ENCODE results near the gene TMUB2. TPM values are rescaled to one million over a fixed set of nuclear protein-coding genes. Genes with fewer than 3 reads are reported as not detected.

TMUB2 gene
- total and polyA plus RNA-seq, 2 of the 13 experiments (the other 11 are each of a cell fraction or from before 2014, with no cell fraction given): 26.9 to 50.8 TPM

DNA sequence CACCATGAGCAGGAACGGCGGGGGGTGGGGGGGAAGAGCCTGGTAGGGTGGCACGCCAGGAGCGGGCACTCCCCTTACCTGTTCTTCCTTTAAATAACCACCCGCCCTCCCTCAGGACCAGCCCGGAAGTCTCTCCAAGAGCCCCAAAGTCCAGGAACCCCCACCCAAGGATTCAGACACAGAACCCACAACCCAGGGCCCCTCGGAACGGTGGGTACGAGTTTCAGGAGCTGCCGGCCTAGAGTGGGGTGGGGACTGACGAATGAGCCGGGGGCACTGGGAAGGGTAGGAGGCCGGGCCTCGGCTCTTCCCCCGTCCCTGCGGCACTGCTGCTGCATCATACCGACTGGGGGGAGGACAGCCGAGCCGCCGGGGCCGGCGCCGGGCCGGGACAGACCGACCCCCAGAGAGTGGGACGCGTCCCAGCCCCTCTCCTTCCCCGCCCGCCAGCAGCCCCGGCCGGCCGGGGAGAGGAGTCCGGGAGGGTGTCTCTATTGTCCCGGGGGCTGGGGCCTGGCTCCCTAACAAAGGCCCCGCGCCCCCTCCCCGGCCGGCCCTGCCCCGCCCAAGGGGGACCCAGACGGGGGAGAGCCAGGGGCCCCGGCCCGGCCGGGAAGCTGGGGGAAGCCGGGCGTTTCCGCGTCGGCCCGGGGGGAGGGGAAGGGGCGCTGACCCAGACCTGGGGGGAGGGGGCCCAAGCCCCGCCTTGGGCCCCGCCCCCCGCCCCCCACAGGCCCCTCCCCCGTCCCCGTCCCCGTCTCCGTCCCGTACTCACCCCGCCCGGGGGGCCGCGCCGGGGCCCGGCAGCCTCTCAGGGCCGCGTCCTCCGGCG, 12.2 kb downstream of the TMUB2 start (continued):
- TF ChIP-seq, protein P1, sequence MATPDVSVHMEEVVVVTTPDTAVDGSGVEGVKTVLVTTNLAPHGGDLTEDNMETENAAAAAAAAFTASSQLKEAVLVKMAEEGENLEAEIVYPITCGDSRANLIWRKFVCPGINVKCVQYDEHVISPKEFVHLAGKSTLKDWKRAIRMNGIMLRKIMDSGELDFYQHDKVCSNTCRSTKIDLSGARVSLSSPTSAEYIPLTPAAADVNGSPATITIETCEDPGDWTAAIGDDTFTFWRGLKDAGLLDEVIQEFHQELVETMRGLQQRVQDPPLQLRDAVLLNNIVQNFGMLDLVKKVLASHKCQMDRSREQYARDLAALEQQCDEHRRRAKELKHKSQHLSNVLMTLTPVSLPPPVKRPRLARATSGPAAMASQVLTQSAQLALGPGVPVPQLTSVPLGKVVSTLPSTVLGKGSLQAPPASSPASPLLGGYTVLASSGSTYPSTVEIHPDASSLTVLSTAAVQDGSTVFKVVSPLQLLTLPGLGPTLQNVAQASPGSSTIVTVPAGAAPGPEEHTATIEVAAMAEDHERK (CRISPR knock-in tag; IDR thresholded peaks at IDR 0.05; ENCODE audit: low read depth): peak; percentile 25; the same call in 1 of the 2 replicates
- TF ChIP-seq SAFB2 (CRISPR knock-in tag; IDR thresholded peaks at IDR 0.05; ENCODE audit: borderline replicate concordance, low read depth) (no peak; the same call in 1 of the 2 replicates), HOXA9 (CRISPR knock-in tag; IDR thresholded peaks at IDR 0.05; ENCODE audit: borderline replicate concordance) (no peak), SIX1 (CRISPR knock-in tag; IDR thresholded peaks at IDR 0.05; ENCODE audit: borderline replicate concordance) (no peak), NR2C2 (CRISPR knock-in tag; IDR thresholded peaks at IDR 0.05; ENCODE audit: borderline replicate concordance) (no peak), ZNF678 (CRISPR knock-in tag; IDR thresholded peaks at IDR 0.05) (0 out of 2 replicates have a peak, but pooled peaks have one; percentile 46), REXO4 (CRISPR knock-in tag; IDR thresholded peaks at IDR 0.05; ENCODE audit: borderline replicate concordance) (no peak), ZNF563 (CRISPR knock-in tag; IDR thresholded peaks at IDR 0.05) (peak; percentile 40), SETDB1 (CRISPR knock-in tag; IDR thresholded peaks at IDR 0.05; ENCODE audit: borderline replicate concordance) (no peak), KAT8 (CRISPR knock-in tag; IDR thresholded peaks at IDR 0.05) (no peak), STAT5B (CRISPR knock-in tag; IDR thresholded peaks at IDR 0.05) (no peak), ZSCAN31 (CRISPR knock-in tag; IDR thresholded peaks at IDR 0.05; ENCODE audit: low read depth) (no peak), ZNF672 (CRISPR knock-in tag; IDR thresholded peaks at IDR 0.05) (no peak), RXRB (CRISPR knock-in tag; IDR thresholded peaks at IDR 0.05; ENCODE audit: borderline replicate concordance) (no peak), FOXC1 (CRISPR knock-in tag; IDR thresholded peaks at IDR 0.05; ENCODE audit: borderline replicate concordance) (no peak), MED1 (CRISPR knock-in tag; IDR thresholded peaks at IDR 0.05) (peak; percentile 15; the same call in 1 of the 2 replicates)
- TF ChIP-seq, protein P2, sequence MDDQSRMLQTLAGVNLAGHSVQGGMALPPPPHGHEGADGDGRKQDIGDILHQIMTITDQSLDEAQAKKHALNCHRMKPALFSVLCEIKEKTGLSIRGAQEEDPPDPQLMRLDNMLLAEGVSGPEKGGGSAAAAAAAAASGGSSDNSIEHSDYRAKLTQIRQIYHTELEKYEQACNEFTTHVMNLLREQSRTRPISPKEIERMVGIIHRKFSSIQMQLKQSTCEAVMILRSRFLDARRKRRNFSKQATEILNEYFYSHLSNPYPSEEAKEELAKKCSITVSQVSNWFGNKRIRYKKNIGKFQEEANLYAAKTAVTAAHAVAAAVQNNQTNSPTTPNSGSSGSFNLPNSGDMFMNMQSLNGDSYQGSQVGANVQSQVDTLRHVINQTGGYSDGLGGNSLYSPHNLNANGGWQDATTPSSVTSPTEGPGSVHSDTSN (CRISPR knock-in tag; IDR thresholded peaks at IDR 0.05; ENCODE audit: borderline replicate concordance): no peak
- TF ChIP-seq, protein P3, sequence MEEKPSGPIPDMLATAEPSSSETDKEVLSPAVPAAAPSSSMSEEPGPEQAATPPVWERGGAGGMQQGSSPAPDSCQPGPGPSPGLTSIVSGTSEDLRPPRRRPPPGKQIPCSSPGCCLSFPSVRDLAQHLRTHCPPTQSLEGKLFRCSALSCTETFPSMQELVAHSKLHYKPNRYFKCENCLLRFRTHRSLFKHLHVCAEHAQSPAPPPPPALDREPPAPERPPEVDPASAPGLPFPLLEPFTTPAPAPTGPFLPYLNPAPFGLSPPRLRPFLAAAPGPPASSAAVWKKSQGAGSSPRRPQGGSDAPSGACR (CRISPR knock-in tag; IDR thresholded peaks at IDR 0.05): no peak
- TF ChIP-seq, protein P4, sequence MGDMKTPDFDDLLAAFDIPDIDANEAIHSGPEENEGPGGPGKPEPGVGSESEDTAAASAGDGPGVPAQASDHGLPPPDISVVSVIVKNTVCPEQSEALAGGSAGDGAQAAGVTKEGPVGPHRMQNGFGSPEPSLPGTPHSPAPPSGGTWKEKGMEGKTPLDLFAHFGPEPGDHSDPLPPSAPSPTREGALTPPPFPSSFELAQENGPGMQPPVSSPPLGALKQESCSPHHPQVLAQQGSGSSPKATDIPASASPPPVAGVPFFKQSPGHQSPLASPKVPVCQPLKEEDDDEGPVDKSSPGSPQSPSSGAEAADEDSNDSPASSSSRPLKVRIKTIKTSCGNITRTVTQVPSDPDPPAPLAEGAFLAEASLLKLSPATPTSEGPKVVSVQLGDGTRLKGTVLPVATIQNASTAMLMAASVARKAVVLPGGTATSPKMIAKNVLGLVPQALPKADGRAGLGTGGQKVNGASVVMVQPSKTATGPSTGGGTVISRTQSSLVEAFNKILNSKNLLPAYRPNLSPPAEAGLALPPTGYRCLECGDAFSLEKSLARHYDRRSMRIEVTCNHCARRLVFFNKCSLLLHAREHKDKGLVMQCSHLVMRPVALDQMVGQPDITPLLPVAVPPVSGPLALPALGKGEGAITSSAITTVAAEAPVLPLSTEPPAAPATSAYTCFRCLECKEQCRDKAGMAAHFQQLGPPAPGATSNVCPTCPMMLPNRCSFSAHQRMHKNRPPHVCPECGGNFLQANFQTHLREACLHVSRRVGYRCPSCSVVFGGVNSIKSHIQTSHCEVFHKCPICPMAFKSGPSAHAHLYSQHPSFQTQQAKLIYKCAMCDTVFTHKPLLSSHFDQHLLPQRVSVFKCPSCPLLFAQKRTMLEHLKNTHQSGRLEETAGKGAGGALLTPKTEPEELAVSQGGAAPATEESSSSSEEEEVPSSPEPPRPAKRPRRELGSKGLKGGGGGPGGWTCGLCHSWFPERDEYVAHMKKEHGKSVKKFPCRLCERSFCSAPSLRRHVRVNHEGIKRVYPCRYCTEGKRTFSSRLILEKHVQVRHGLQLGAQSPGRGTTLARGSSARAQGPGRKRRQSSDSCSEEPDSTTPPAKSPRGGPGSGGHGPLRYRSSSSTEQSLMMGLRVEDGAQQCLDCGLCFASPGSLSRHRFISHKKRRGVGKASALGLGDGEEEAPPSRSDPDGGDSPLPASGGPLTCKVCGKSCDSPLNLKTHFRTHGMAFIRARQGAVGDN (CRISPR knock-in tag; IDR thresholded peaks at IDR 0.05): peak; percentile 60
- TF ChIP-seq, protein P5, sequence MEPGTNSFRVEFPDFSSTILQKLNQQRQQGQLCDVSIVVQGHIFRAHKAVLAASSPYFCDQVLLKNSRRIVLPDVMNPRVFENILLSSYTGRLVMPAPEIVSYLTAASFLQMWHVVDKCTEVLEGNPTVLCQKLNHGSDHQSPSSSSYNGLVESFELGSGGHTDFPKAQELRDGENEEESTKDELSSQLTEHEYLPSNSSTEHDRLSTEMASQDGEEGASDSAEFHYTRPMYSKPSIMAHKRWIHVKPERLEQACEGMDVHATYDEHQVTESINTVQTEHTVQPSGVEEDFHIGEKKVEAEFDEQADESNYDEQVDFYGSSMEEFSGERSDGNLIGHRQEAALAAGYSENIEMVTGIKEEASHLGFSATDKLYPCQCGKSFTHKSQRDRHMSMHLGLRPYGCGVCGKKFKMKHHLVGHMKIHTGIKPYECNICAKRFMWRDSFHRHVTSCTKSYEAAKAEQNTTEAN (CRISPR knock-in tag; conservative IDR thresholded peaks at IDR 0.05): no peak

All from HepG2 (cell line).